Thoracic aorta (tissue), 2 donors: ENCODE results near the gene TBC1D5. TPM values are rescaled to one million over a fixed set of nuclear protein-coding genes. Genes with fewer than 3 reads are reported as not detected.

Experiments used
- ATAC-seq: fragments of 150-250 bp; one replicate; pipeline ENCODE4 v1.8.0; 2017; ENCODE audit warnings: low read depth; ENCODE audit not compliant: insufficient number of reproducible peaks, low FRiP score
- DNase-seq: peaks from one replicate; pipeline ENCODE4 v3.0.0-alpha.2; 2020; ENCODE audit warnings: low spot score
- H3K27ac ChIP-seq, 2 donors: fragments of 200-600 bp; sonication (generic); 1 replicate in 1 of 2; 2 replicates in 1 of 2; pipeline ENCODE4 v1.5.1; 2016; ENCODE audit warnings: mild to moderate bottlenecking in 2 of 2, moderate library complexity in 2 of 2
- H3K27me3 ChIP-seq: fragments of 200-600 bp; sonication (generic); replicated peaks from 2 replicates; pipeline ENCODE4 v1.6.0; 2016; ENCODE audit warnings: mild to moderate bottlenecking; ENCODE audit not compliant: insufficient read depth
- H3K36me3 ChIP-seq: fragments of 200-600 bp; sonication (generic); one replicate; pipeline ENCODE4 v1.5.1; 2016
- H3K4me1 ChIP-seq, 2 donors: fragments of 200-600 bp; sonication (generic); 1 replicate in 1 of 2; 2 replicates in 1 of 2; pipeline versions ENCODE4 v1.5.1 to v1.6.0; 2016; ENCODE audit warnings: low read depth in 2 of 2, mild to moderate bottlenecking in 1 of 2; ENCODE audit not compliant: control insufficient read depth in 1 of 2
- H3K4me3 ChIP-seq: fragments of 200-600 bp; sonication (generic); 2 replicates; pipeline ENCODE4 v1.5.1; 2016; ENCODE audit warnings: mild to moderate bottlenecking
- H3K9me3 ChIP-seq: fragments of 200-600 bp; sonication (generic); 2 replicates; pipeline ENCODE4 v1.5.1; 2016
- CTCF ChIP-seq: fragments of 200-600 bp; sonication (generic); IDR thresholded peaks from one replicate; pipeline ENCODE4 v1.5.1; 2019; ENCODE audit warnings: antibody characterized with exemption
- total RNA-seq, 2 donors: library from RNA; depleted of rRNA; stranded (reverse); fragments of >200 nt; gene quantifications; one replicate each; pipeline versions ENCODE4 v1.1.0 to v1.2.3, GENCODE V29; 2016

The TBC1D5 gene
- total RNA-seq, 2 donors from 2014 or later, result 80.6 to 103 TPM

GRCh38 chr3:17686613-17687012 is 55.8 kb downstream of the TBC1D5 start:
- no peaks in the 10 kb centered on the region for H3K9me3 ChIP-seq
- peaks cover 0 to 4% of the 10 kb centered on the region in 2 donors for H3K4me1 ChIP-seq
- ATAC-seq, result no peak
- DNase-seq, result no peak
- no peak for TF ChIP-seq CTCF
- no peaks in the 10 kb centered on the region for H3K36me3 ChIP-seq
- H3K27ac ChIP-seq, result no peak overlapping the region
- no peaks in the 10 kb centered on the region for H3K27me3 ChIP-seq
- no peak overlapping the region for H3K4me3 ChIP-seq

DNA sequence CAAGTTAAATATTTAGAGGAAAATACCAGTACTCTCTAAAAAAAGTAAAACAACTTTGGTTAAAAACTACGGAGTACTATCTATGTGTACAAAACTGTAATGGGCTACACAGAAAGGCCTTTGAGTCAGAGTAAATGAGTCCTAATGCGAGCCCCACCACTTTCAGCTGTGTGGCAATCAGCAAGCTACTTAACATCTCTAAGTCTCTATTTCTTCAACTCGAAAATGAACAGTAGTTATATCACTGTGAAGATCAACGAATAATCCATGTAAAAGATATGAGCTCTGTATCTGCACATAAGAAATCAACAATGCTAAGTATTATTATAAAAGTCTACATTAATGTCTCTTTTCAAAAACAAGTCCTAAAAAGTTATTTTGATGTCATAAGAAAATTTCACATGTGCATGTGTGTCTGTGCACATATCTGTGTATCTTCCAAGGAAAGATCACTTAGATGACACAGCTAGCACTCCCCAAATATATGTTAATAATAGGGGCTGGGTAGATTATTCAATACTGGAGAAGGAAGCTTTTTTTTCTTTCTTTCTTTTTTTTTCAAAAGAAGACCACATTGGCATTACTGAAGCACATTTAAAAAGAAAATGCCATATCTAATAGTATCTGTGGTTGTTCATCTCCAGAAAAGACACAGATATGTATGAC is 58.8 kb downstream of the TBC1D5 start:
- Histone ChIP-seq H3K4me1 (peaks cover 0 to 4% of the 10 kb centered on the region in 2 donors), H3K9me3 (no peaks in the 10 kb centered on the region), H3K36me3 (no peaks in the 10 kb centered on the region), H3K27me3 (no peaks in the 10 kb centered on the region), H3K4me3 (no peak overlapping the region), H3K27ac (no peak overlapping the region)
- DNase-seq, result no peak
- ATAC-seq, result no peak
- TF ChIP-seq CTCF, result no peak

DNA sequence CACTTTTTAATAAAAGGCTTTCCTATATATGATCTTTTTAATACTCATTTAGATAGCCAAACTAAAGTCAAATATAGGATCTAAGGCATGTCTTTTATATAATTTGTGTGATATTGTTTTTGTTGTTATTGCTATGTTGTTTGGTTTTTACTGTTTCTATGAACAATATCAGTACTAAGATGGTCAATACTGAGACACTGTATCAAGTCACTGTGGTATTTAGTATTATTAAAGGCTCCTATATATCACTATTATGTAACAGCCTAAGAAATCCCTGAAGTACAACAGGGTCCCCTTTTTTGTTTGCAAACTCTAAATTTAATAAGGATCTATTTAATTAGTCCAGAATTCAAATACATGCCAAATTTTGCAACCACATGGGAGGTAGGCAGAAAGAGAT is 61.9 kb downstream of the TBC1D5 start:
- no peaks in the 10 kb centered on the region for H3K4me1 ChIP-seq
- no peak overlapping the region for H3K27ac ChIP-seq
- no peaks in the 10 kb centered on the region for H3K9me3 ChIP-seq
- ATAC-seq (no peak), DNase-seq (no peak)
- no peaks in the 10 kb centered on the region for H3K27me3 ChIP-seq
- no peak overlapping the region for H3K4me3 ChIP-seq
- no peaks in the 10 kb centered on the region for H3K36me3 ChIP-seq
- no peak for TF ChIP-seq CTCF

DNA sequence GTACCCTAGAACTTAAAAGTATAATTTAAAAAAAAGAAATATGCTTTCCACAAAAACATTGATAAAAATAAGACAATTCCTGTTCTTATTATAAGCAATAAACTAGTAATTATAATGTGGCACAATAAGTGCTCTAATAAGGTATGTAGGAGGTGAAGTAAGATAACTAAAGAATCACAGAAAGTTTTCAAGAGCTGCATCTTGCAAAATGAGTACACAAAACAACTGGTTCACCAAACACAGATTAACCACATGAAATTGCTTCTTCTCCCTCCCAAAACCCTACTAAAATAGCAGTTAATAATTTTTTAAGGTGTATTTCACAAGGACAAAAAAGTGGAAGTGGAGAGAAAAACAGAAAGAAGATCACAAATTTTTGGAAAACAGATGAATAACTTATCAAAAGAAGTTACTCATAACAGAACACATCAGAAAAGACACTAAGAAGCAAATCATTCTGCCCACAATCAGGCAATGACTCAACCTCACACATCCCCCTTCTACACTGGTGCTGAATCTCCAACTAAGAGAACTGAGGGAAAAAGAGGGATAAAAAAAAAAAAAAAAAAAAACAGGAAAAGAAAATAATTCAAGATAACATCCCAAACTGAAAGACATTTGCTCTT is 64.2 kb downstream of the TBC1D5 start:
- ATAC-seq (no peak), DNase-seq (no peak)
- Histone ChIP-seq H3K27ac (no peak overlapping the region), H3K9me3 (no peaks in the 10 kb centered on the region), H3K4me1 (no peaks in the 10 kb centered on the region), H3K36me3 (no peaks in the 10 kb centered on the region), H3K4me3 (no peak overlapping the region), H3K27me3 (no peaks in the 10 kb centered on the region)
- no peak for TF ChIP-seq CTCF

- peaks cover 0 to 6% of the 10 kb centered on the region in 2 donors for H3K4me1 ChIP-seq
- no peak for TF ChIP-seq CTCF
These were observed 68.2 kb downstream of the TBC1D5 start for GRCh38 chr3:17674082-17674686.

More at GRCh38 chr3:17674082-17674686, 68.2 kb downstream of the TBC1D5 start:
- ATAC-seq (no peak), DNase-seq (no peak)
- Histone ChIP-seq H3K9me3 (no peaks in the 10 kb centered on the region), H3K36me3 (no peaks in the 10 kb centered on the region), H3K27me3 (no peaks in the 10 kb centered on the region), H3K4me3 (no peak overlapping the region), H3K27ac (no peak overlapping the region)
